ENCODE results near the gene RHBDL3. TPM values are rescaled to one million over a fixed set of nuclear protein-coding genes. Genes with fewer than 3 reads are reported as not detected.

Gene RHBDL3
- total and polyA plus RNA-seq, 3 experiments from 2014 or later, result 0.20 to 0.33 TPM; not detected in 1

GRCh38 chr17:32278815-32279214 lies 13.2 kb downstream of the RHBDL3 start:
- H3K27ac Mint-ChIP-seq, result no peak overlapping the region
- peaks cover 8 to 29% of the 10 kb centered on the region in 2 donors for H3K27me3 Mint-ChIP-seq
- H3K36me3 ChIP-seq (ENCODE audit: insufficient read depth, low read length), result no peaks in the 10 kb centered on the region
- H3K9me3 ChIP-seq (ENCODE audit: low read length), result no peaks in the 10 kb centered on the region
- no peak overlapping the region for H3K4me3 ChIP-seq (ENCODE audit: low read length)
- DNase-seq, result no peak
- ChIA-PET CTCF (no interaction called here), POLR2A (no interaction called here)
- no peak overlapping the region for H3K27ac ChIP-seq (ENCODE audit: low read depth, low read length)
- no peaks in the 10 kb centered on the region for H3K27me3 ChIP-seq (ENCODE audit: insufficient read depth, low read length, poor library complexity, severe bottlenecking)
- no peaks in the 10 kb centered on the region for H3K36me3 Mint-ChIP-seq
- no peaks in the 10 kb centered on the region for H3K9me3 Mint-ChIP-seq
- no peaks in the 10 kb centered on the region for H3K4me1 Mint-ChIP-seq
- no peak overlapping the region for H3K4me3 Mint-ChIP-seq
- no peaks in the 10 kb centered on the region for H3K4me1 ChIP-seq (ENCODE audit: insufficient read depth, low read length)

GRCh38 chr17:32279891-32280716 lies 14.5 kb downstream of the RHBDL3 start:
- H3K4me3 Mint-ChIP-seq, result no peak overlapping the region
- peaks cover 6 to 26% of the 10 kb centered on the region in 2 donors for H3K27me3 Mint-ChIP-seq
- no peaks in the 10 kb centered on the region for H3K36me3 Mint-ChIP-seq
- no peak overlapping the region for H3K27ac Mint-ChIP-seq
- Histone ChIP-seq H3K27me3 (ENCODE audit: insufficient read depth, low read length, poor library complexity, severe bottlenecking) (no peaks in the 10 kb centered on the region), H3K36me3 (ENCODE audit: insufficient read depth, low read length) (no peaks in the 10 kb centered on the region), H3K4me3 (ENCODE audit: low read length) (no peak overlapping the region), H3K27ac (ENCODE audit: low read depth, low read length) (no peak overlapping the region), H3K4me1 (ENCODE audit: insufficient read depth, low read length) (no peaks in the 10 kb centered on the region), H3K9me3 (ENCODE audit: low read length) (no peaks in the 10 kb centered on the region)
- DNase-seq, result no peak
- ChIA-PET POLR2A (no interaction called here), CTCF (interaction anchor here (1.3 kb wide), 1 partner anchor 14 kb away, joined by 3 read pairs; no protein-coding TSS in a partner anchor)
- no peaks in the 10 kb centered on the region for H3K4me1 Mint-ChIP-seq
- no peaks in the 10 kb centered on the region for H3K9me3 Mint-ChIP-seq

- Mint-ChIP-seq H3K27me3 (peaks cover 4 to 23% of the 10 kb centered on the region in 2 donors), H3K4me3 (no peak overlapping the region), H3K4me1 (no peaks in the 10 kb centered on the region), H3K9me3 (no peaks in the 10 kb centered on the region), H3K36me3 (no peaks in the 10 kb centered on the region), H3K27ac (no peak overlapping the region)
- no peaks in the 10 kb centered on the region for H3K4me1 ChIP-seq (ENCODE audit: insufficient read depth, low read length)
- H3K36me3 ChIP-seq (ENCODE audit: insufficient read depth, low read length), result no peaks in the 10 kb centered on the region
- no peak overlapping the region for H3K27ac ChIP-seq (ENCODE audit: low read depth, low read length)
- H3K27me3 ChIP-seq (ENCODE audit: insufficient read depth, low read length, poor library complexity, severe bottlenecking), result no peaks in the 10 kb centered on the region
- H3K4me3 ChIP-seq (ENCODE audit: low read length), result no peak overlapping the region
- ChIA-PET CTCF (interaction anchor here (1.3 kb wide), 1 partner anchor 13 kb away, joined by 3 read pairs; no protein-coding TSS in a partner anchor), POLR2A (no interaction called here)
- H3K9me3 ChIP-seq (ENCODE audit: low read length), result no peaks in the 10 kb centered on the region
- no peak for DNase-seq
Measured at GRCh38 chr17:32281011-32281451, 15.4 kb downstream of the RHBDL3 start.

GRCh38 chr17:32283745-32284201 lies 18.1 kb downstream of the RHBDL3 start:
- no peak overlapping the region for H3K4me3 ChIP-seq (ENCODE audit: low read length)
- CTCF ChIA-PET, result no interaction called here
- Mint-ChIP-seq H3K9me3 (no peaks in the 10 kb centered on the region), H3K36me3 (no peaks in the 10 kb centered on the region), H3K27ac (peak overlapping the region in 1 of 8 donors; percentile 77), H3K4me3 (no peak overlapping the region), H3K4me1 (no peaks in the 10 kb centered on the region), H3K27me3 (peaks cover 1 to 21% of the 10 kb centered on the region in 2 donors)
- H3K27me3 ChIP-seq (ENCODE audit: insufficient read depth, low read length, poor library complexity, severe bottlenecking), result no peaks in the 10 kb centered on the region
- H3K4me1 ChIP-seq (ENCODE audit: insufficient read depth, low read length), result no peaks in the 10 kb centered on the region
- no peak overlapping the region for H3K27ac ChIP-seq (ENCODE audit: low read depth, low read length)
- H3K36me3 ChIP-seq (ENCODE audit: insufficient read depth, low read length), result no peaks in the 10 kb centered on the region
- POLR2A ChIA-PET, result no interaction called here
- H3K9me3 ChIP-seq (ENCODE audit: low read length), result no peaks in the 10 kb centered on the region
- no peak for DNase-seq

- H3K4me3 Mint-ChIP-seq, result no peak overlapping the region
- H3K9me3 Mint-ChIP-seq, result no peaks in the 10 kb centered on the region
- no peak for DNase-seq
- no peak overlapping the region for H3K27ac Mint-ChIP-seq
- Histone ChIP-seq H3K27me3 (ENCODE audit: insufficient read depth, low read length, poor library complexity, severe bottlenecking) (no peaks in the 10 kb centered on the region), H3K36me3 (ENCODE audit: insufficient read depth, low read length) (no peaks in the 10 kb centered on the region), H3K4me3 (ENCODE audit: low read length) (no peak overlapping the region), H3K4me1 (ENCODE audit: insufficient read depth, low read length) (no peaks in the 10 kb centered on the region), H3K27ac (ENCODE audit: low read depth, low read length) (no peak overlapping the region), H3K9me3 (ENCODE audit: low read length) (no peaks in the 10 kb centered on the region)
- peaks cover 0 to 25% of the 10 kb centered on the region in 2 donors for H3K27me3 Mint-ChIP-seq
- ChIA-PET POLR2A (no interaction called here), CTCF (no interaction called here)
- H3K36me3 Mint-ChIP-seq, result no peaks in the 10 kb centered on the region
- H3K4me1 Mint-ChIP-seq, result no peaks in the 10 kb centered on the region
Measured at GRCh38 chr17:32285306-32285705, 19.7 kb downstream of the RHBDL3 start.

- no peak for DNase-seq
- peak overlapping the region in 1 of 8 donors; percentile 47 for H3K27ac Mint-ChIP-seq
- Histone ChIP-seq H3K27ac (ENCODE audit: low read depth, low read length) (no peak overlapping the region), H3K36me3 (ENCODE audit: insufficient read depth, low read length) (no peaks in the 10 kb centered on the region), H3K4me1 (ENCODE audit: insufficient read depth, low read length) (no peaks in the 10 kb centered on the region), H3K27me3 (ENCODE audit: insufficient read depth, low read length, poor library complexity, severe bottlenecking) (no peaks in the 10 kb centered on the region), H3K9me3 (ENCODE audit: low read length) (no peaks in the 10 kb centered on the region), H3K4me3 (ENCODE audit: low read length) (no peak overlapping the region)
- CTCF ChIA-PET, result interaction anchor here (0.9 to 1.2 kb wide), 2 partner anchors 9 to 15 kb away, joined by 3 read pairs; no protein-coding TSS in a partner anchor
- no peaks in the 10 kb centered on the region for H3K4me1 Mint-ChIP-seq
- no peaks in the 10 kb centered on the region for H3K9me3 Mint-ChIP-seq
- H3K36me3 Mint-ChIP-seq, result no peaks in the 10 kb centered on the region
- no peak overlapping the region for H3K4me3 Mint-ChIP-seq
- POLR2A ChIA-PET, result no interaction called here
- peaks cover 0 to 22% of the 10 kb centered on the region in 2 donors for H3K27me3 Mint-ChIP-seq
Measured at GRCh38 chr17:32285746-32286517, 20.3 kb downstream of the RHBDL3 start.

- Mint-ChIP-seq H3K36me3 (no peaks in the 10 kb centered on the region), H3K27ac (no peak overlapping the region), H3K4me3 (no peak overlapping the region), H3K27me3 (peaks cover 0 to 22% of the 10 kb centered on the region in 2 donors), H3K4me1 (no peaks in the 10 kb centered on the region), H3K9me3 (no peaks in the 10 kb centered on the region)
- POLR2A ChIA-PET, result no interaction called here
- no peak for DNase-seq
- H3K27me3 ChIP-seq (ENCODE audit: insufficient read depth, low read length, poor library complexity, severe bottlenecking), result no peaks in the 10 kb centered on the region
- H3K36me3 ChIP-seq (ENCODE audit: insufficient read depth, low read length), result no peaks in the 10 kb centered on the region
- H3K4me1 ChIP-seq (ENCODE audit: insufficient read depth, low read length), result no peaks in the 10 kb centered on the region
- no peak overlapping the region for H3K27ac ChIP-seq (ENCODE audit: low read depth, low read length)
- no peak overlapping the region for H3K4me3 ChIP-seq (ENCODE audit: low read length)
- H3K9me3 ChIP-seq (ENCODE audit: low read length), result no peaks in the 10 kb centered on the region
- CTCF ChIA-PET, result interaction anchor here (0.5 to 1.2 kb wide), 3 partner anchors 10 to 32 kb away, joined by 3 read pairs; no protein-coding TSS in a partner anchor
Measured at GRCh38 chr17:32286518-32286900, 20.9 kb downstream of the RHBDL3 start.

All from CD8-positive, alpha-beta memory T cell (primary cell).